Measurements from ENCODE around the gene FXYD4. TPM values are rescaled to one million over a fixed set of nuclear protein-coding genes. Genes with fewer than 3 reads are reported as not detected.

FXYD4 gene
- total and polyA plus RNA-seq, 2 of the 8 experiments (the other 6 are each of a cell fraction or from before 2014, with no cell fraction given) = not detected

DNA sequence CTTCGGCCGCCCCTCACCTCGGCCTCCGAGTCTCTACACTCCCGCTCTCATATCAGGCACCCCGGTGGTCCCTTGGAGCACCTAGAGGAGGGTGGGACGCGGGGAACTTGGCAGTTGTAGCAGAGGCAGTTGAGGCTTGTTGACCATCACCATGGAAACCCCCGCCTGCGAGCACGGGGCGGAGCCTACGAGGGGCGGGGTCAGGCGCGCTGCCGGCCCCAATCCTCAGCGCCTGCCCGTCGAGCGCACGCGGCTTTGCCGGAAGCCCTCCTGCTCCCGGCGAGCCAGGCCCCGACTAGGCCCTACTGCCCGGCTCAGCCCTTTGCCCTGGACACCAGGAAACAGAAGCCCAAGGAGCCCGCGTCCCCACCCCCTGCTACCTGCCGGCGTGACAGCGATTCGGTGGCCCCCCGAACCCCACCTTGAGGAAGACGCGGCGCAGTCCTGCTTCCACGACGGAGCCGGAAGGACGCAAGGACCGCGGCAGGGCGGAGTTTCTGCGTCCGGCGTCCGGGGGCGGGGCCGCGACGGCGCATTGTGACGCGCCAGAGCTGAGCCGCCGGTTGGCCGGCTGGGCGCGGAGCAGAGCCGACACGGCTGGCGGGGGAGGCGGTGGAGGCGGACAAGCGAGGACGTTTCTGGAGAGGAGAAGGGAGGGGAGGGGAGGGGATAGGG, 37.4 kb downstream of the FXYD4 start, which contains the start of gene HNRNPF:
Gene HNRNPF (minus strand): TSS at position 477 of the 675 bp plus-strand sequence. CDS start 21,302 bp downstream, outside the sequence.
- Histone ChIP-seq H4K20me1 (replicated peaks in 1 of 2; ENCODE audit: control insufficient read depth in 1 of 2, insufficient read depth in 2 of 2, low read length in 2 of 2) (peaks cover 9 to 10% of the 10 kb centered on the region in 2 experiments), H3K14ac (ENCODE audit: insufficient read length) (no peak within 1 kb of the TSS), H3K4me2 (ENCODE audit: insufficient read depth in 1 of 2, low read depth in 2 of 2, low read length in 2 of 2) (peak within 1 kb of the TSS; percentile 80 to 87), H3K4ac (replicated peaks; ENCODE audit: insufficient read length, low read depth, low read length) (peak within 1 kb of the TSS; percentile 94), H2AK5ac (ENCODE audit: low read depth, low read length) (no peak within 1 kb of the TSS; the same call in 1 of the 2 replicates), H2BK12ac (ENCODE audit: low read depth, low read length) (peak within 1 kb of the TSS; percentile 75; the same call in 1 of the 2 replicates), H3K9ac (replicated peaks in 1 of 4; ENCODE audit: extremely low read depth in 1 of 4, low read depth in 3 of 4, low read length in 3 of 4) (peak within 1 kb of the TSS; percentile 77 to 91 (median 90)), H2BK5ac (ENCODE audit: low read depth, low read length) (peak within 1 kb of the TSS; percentile 93), H4K91ac (replicated peaks; ENCODE audit: insufficient read length, low read length) (peak within 1 kb of the TSS; percentile 95), H3K79me2 (ENCODE audit: control insufficient read depth in 1 of 2, insufficient read depth in 2 of 2, low read length in 2 of 2) (peaks cover 40 to 46% of the 10 kb centered on the region in 2 experiments), H2BK20ac (ENCODE audit: low read length) (no peak within 1 kb of the TSS; the same call in 1 of the 2 replicates), H3K23ac (ENCODE audit: insufficient read length) (no peak within 1 kb of the TSS), H3K4me3 (ENCODE audit: extremely low read depth in 1 of 4, insufficient read depth in 2 of 4, low read depth in 3 of 4, low read length in 4 of 4) (peak within 1 kb of the TSS; percentile 61 to 97 (median 89)), H4K5ac (ENCODE audit: insufficient read length, low read depth, low read length) (peak within 1 kb of the TSS; percentile 98), H3K79me1 (ENCODE audit: low read depth, low read length) (no peaks in the 10 kb centered on the region), H3K4me1 (replicated peaks in 1 of 4; ENCODE audit: control insufficient read depth in 3 of 4, insufficient read depth in 4 of 4, low read length in 3 of 4) (peaks cover 0 to 7% (median 0%) of the 10 kb centered on the region in 4 experiments; a peak in 4 of 7 replicates), H3K56ac (replicated peaks; ENCODE audit: insufficient read length, low read depth, low read length) (peak within 1 kb of the TSS; percentile 42), H3K27ac (ENCODE audit: low read depth, low read length) (peak within 1 kb of the TSS; percentile 99), H3K9me3 (ENCODE audit: insufficient read depth in 2 of 2, low read depth in 1 of 2, low read length in 1 of 2) (no peaks in the 10 kb centered on the region), H4K8ac (ENCODE audit: extremely low read depth, insufficient read depth, low read length) (peak within 1 kb of the TSS; percentile 97), H2AFZ (ENCODE audit: low read length) (0 out of 2 replicates have a peak within 1 kb of the TSS, but pooled peaks have one; percentile 68), H3K18ac (ENCODE audit: extremely low read depth, low read length) (peak within 1 kb of the TSS; percentile 97), H3K36me3 (ENCODE audit: control insufficient read depth in 2 of 4, insufficient read depth in 4 of 4, low read length in 3 of 4) (no peaks in the 10 kb centered on the region; a peak in 1 of 8 replicates), H2BK15ac (ENCODE audit: low read length) (0 out of 2 replicates have a peak within 1 kb of the TSS, but pooled peaks have one; percentile 6), H3K23me2 (ENCODE audit: low read depth, low read length) (peaks cover 9% of the 10 kb centered on the region; the same call in 1 of the 2 replicates), H2BK120ac (replicated peaks; ENCODE audit: low read depth, low read length) (peak within 1 kb of the TSS; percentile 98), H3K27me3 (replicated peaks in 1 of 4; ENCODE audit: control insufficient read depth in 3 of 4, extremely low read depth in 1 of 4, insufficient read depth in 3 of 4, low read length in 3 of 4) (no peaks in the 10 kb centered on the region)
- DNase-seq (ENCODE audit: low read depth in 1 of 2, low spot score in 2 of 2) = peak; percentile 86 to 97
- no peak for FAIRE-seq
- POLR2A ChIA-PET (ENCODE audit: partially characterized antibody) = interaction anchor here (0.6 to 4.4 kb wide), 20 partner anchors 8 to 277 kb away, joined by 3 to 104 read pairs (median 4); partner anchors contain the start of gene ZNF487
- WGBS, 2 experiments (ENCODE audit: extremely low coverage in 1 of 2, insufficient coverage in 1 of 2, insufficient read length in 1 of 2, insufficient replicate concordance in 2 of 2, low coverage in 1 of 2, low lambda C conversion rate in 2 of 2, missing lambda C conversion rate in 1 of 2) = 1% methylated on average over 25 of the region's 68 CpGs; no CpG with 5 or more reads in 1 of the 2 experiments
- CTCF ChIA-PET (ENCODE audit: partially characterized antibody) = interaction anchor here (0.8 to 1.8 kb wide), 4 partner anchors 10 to 53 kb away, joined by 3 to 6 read pairs (median 4); no protein-coding TSS in a partner anchor
- TF ChIP-seq, protein P1, sequence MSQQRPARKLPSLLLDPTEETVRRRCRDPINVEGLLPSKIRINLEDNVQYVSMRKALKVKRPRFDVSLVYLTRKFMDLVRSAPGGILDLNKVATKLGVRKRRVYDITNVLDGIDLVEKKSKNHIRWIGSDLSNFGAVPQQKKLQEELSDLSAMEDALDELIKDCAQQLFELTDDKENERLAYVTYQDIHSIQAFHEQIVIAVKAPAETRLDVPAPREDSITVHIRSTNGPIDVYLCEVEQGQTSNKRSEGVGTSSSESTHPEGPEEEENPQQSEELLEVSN (IDR thresholded peaks at IDR 0.05) = peak; percentile 96
- TF ChIP-seq POLR2A (IDR thresholded peaks at IDR 0.05; ENCODE audit: control extremely low read depth in 1 of 2, low read depth in 2 of 2, low read length in 2 of 2) (peak; percentile 85 to 88), SP4 (IDR thresholded peaks at IDR 0.05; ENCODE audit: low read length) (peak; percentile 69; the same call in 1 of the 2 replicates), CBX8 (IDR thresholded peaks at IDR 0.05; ENCODE audit: borderline replicate concordance, low read depth, low read length) (no peak), SIN3A (conservative IDR thresholded peaks at IDR 0.05 in 1 of 2, IDR thresholded peaks at IDR 0.05 in 1 of 2; ENCODE audit: low read depth in 1 of 2, low read length in 2 of 2) (peak; percentile 39 to 97; a peak in 2 of 4 replicates), POLR2AphosphoS5 (IDR thresholded peaks at IDR 0.05; ENCODE audit: low read depth, low read length) (peak; percentile 76), EGR1 (IDR thresholded peaks at IDR 0.05; ENCODE audit: borderline replicate concordance, low read depth, low read length) (peak; percentile 42; the same call in 1 of the 2 replicates), CHD2 (IDR thresholded peaks at IDR 0.05; ENCODE audit: low read length) (0 out of 2 replicates have a peak, but pooled peaks have one; percentile 4), BCL11A (IDR thresholded peaks at IDR 0.05; ENCODE audit: low read depth in 2 of 2, low read length in 2 of 2) (no peak), TBP (IDR thresholded peaks at IDR 0.05; ENCODE audit: low read depth, low read length) (peak; percentile 58; the same call in 1 of the 2 replicates)
- TF ChIP-seq, protein P2, sequence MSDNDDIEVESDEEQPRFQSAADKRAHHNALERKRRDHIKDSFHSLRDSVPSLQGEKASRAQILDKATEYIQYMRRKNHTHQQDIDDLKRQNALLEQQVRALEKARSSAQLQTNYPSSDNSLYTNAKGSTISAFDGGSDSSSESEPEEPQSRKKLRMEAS (IDR thresholded peaks at IDR 0.05) = peak; percentile 98

Measured in H1 (cell line).